ENCODE data around the gene SORCS1. TPM values are rescaled to one million over a fixed set of nuclear protein-coding genes. Genes with fewer than 3 reads are reported as not detected.

The SORCS1 gene
- total and polyA plus RNA-seq, 4 donors = 0.04 to 3.5 (median 0.05) TPM

- ATAC-seq (ENCODE audit: insufficient read depth, low FRiP score) = no peak
- H3K9ac ChIP-seq (ENCODE audit: insufficient read depth in 1 of 2, low read length in 2 of 2) = no peak overlapping the region
- H3K4me1 ChIP-seq (ENCODE audit: control insufficient read depth in 5 of 5, insufficient read depth in 5 of 5, low read length in 5 of 5) = no peaks in the 10 kb centered on the region
- 73 to 80% methylated on average over 2 of the region's 2 CpGs for WGBS, 2 donors
- H3K4me3 ChIP-seq = peak overlapping the region; percentile 7
- peaks cover 0 to 2% (median 0%) of the 10 kb centered on the region in 4 donors for H3K9me3 ChIP-seq (ENCODE audit: control insufficient read depth in 4 of 4, insufficient read depth in 3 of 4, low read length in 3 of 4)
- no peak overlapping the region for H3K27ac ChIP-seq (ENCODE audit: low read depth in 1 of 2, low read length in 1 of 2)
- no peaks in the 10 kb centered on the region for H3K27me3 ChIP-seq (ENCODE audit: control insufficient read depth in 3 of 3, insufficient read depth in 3 of 3, low read length in 2 of 3)
- no peak for DNase-seq
- no peak for TF ChIP-seq CTCF (IDR thresholded peaks at IDR 0.05; ENCODE audit: control extremely low read depth, extremely low read depth)
- no peaks in the 10 kb centered on the region for H3K36me3 ChIP-seq (ENCODE audit: control insufficient read depth in 4 of 4, insufficient read depth in 4 of 4, low read length in 4 of 4)
Measured at GRCh38 chr10:107091126-107091525, 73.4 kb downstream of the SORCS1 start.

DNA sequence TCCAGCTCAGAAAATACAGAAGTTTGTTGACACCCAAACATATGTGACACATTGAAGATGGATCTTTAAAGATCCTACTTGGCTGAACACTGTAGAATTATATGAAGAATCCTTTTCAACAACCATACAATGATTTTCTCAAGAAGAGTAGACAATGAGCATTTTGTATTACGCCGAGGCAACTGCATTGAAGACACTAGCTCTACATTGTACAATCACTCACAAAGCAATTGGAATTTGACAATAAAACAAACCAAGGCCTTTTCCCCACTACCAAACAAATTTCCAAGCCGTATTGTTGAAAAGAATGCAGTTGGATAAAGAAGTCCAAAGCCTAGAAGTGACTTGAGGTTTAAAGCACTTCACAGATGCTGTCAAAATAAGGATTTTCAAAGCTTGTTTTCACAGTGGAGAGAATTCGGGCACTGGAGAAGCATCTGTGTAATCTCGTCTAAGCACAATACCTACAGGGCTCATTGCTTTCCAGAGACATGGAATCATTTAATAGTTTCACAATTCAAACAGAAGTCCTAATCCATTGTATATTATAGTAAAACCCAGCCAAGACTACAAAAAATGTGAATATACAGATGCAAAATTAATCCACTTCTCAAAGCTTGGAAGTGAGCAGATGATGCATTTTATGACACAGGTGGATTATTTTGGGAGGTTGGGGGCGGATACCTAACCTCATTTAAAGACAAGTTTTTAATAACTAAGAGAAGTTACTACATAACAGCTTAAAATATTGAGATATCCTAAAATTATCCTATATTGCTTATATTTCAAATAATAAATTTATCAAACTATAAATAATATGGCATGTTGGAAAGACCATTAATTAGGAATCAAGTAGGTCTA is 78.6 kb downstream of the SORCS1 start:
- no peaks in the 10 kb centered on the region for H3K4me1 ChIP-seq (ENCODE audit: control insufficient read depth in 5 of 5, insufficient read depth in 5 of 5, low read length in 5 of 5)
- WGBS, 2 donors = 85 to 90% methylated on average over 6 of the region's 6 CpGs
- H3K27ac ChIP-seq (ENCODE audit: low read depth in 1 of 2, low read length in 1 of 2) = no peak overlapping the region
- no peak for TF ChIP-seq CTCF (IDR thresholded peaks at IDR 0.05; ENCODE audit: control extremely low read depth, extremely low read depth)
- DNase-seq = no peak
- H3K27me3 ChIP-seq (ENCODE audit: control insufficient read depth in 3 of 3, insufficient read depth in 3 of 3, low read length in 2 of 3) = no peaks in the 10 kb centered on the region
- ATAC-seq (ENCODE audit: insufficient read depth, low FRiP score) = no peak
- no peaks in the 10 kb centered on the region for H3K36me3 ChIP-seq (ENCODE audit: control insufficient read depth in 4 of 4, insufficient read depth in 4 of 4, low read length in 4 of 4)
- H3K9ac ChIP-seq (ENCODE audit: insufficient read depth in 1 of 2, low read length in 2 of 2) = no peak overlapping the region
- H3K4me3 ChIP-seq = no peak overlapping the region
- no peaks in the 10 kb centered on the region for H3K9me3 ChIP-seq (ENCODE audit: control insufficient read depth in 4 of 4, insufficient read depth in 3 of 4, low read length in 3 of 4)

GRCh38 chr10:107083388-107084009 is 81.0 kb downstream of the SORCS1 start:
- Histone ChIP-seq H3K27me3 (ENCODE audit: control insufficient read depth in 3 of 3, insufficient read depth in 3 of 3, low read length in 2 of 3) (no peaks in the 10 kb centered on the region), H3K27ac (ENCODE audit: low read depth in 1 of 2, low read length in 1 of 2) (no peak overlapping the region), H3K36me3 (ENCODE audit: control insufficient read depth in 4 of 4, insufficient read depth in 4 of 4, low read length in 4 of 4) (no peaks in the 10 kb centered on the region), H3K4me3 (no peak overlapping the region), H3K4me1 (ENCODE audit: control insufficient read depth in 5 of 5, insufficient read depth in 5 of 5, low read length in 5 of 5) (no peaks in the 10 kb centered on the region), H3K9ac (ENCODE audit: insufficient read depth in 1 of 2, low read length in 2 of 2) (no peak overlapping the region), H3K9me3 (ENCODE audit: control insufficient read depth in 4 of 4, insufficient read depth in 3 of 4, low read length in 3 of 4) (no peaks in the 10 kb centered on the region)
- DNase-seq (no peak), ATAC-seq (ENCODE audit: insufficient read depth, low FRiP score) (no peak)
- no peak for TF ChIP-seq CTCF (IDR thresholded peaks at IDR 0.05; ENCODE audit: control extremely low read depth, extremely low read depth)
- WGBS, 2 donors = 65 to 77% methylated on average over 3 of the region's 3 CpGs

All from lung (tissue), 12 donors.